Cardiac ventricle fibroblast (primary cell): ENCODE data around the gene ZDHHC3. TPM values are rescaled to one million over a fixed set of nuclear protein-coding genes. Genes with fewer than 3 reads are reported as not detected.

Experiments
- total RNA-seq: library from RNA; depleted of rRNA; stranded (reverse); fragments of >200 nt; gene quantifications from 2 replicates; pipeline ENCODE4 v1.2.3, GENCODE V29; 2015

The ZDHHC3 gene, protein sequence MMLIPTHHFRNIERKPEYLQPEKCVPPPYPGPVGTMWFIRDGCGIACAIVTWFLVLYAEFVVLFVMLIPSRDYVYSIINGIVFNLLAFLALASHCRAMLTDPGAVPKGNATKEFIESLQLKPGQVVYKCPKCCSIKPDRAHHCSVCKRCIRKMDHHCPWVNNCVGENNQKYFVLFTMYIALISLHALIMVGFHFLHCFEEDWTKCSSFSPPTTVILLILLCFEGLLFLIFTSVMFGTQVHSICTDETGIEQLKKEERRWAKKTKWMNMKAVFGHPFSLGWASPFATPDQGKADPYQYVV
- total RNA-seq: 41.0 and 44.9 TPM in 2 replicates

DNA sequence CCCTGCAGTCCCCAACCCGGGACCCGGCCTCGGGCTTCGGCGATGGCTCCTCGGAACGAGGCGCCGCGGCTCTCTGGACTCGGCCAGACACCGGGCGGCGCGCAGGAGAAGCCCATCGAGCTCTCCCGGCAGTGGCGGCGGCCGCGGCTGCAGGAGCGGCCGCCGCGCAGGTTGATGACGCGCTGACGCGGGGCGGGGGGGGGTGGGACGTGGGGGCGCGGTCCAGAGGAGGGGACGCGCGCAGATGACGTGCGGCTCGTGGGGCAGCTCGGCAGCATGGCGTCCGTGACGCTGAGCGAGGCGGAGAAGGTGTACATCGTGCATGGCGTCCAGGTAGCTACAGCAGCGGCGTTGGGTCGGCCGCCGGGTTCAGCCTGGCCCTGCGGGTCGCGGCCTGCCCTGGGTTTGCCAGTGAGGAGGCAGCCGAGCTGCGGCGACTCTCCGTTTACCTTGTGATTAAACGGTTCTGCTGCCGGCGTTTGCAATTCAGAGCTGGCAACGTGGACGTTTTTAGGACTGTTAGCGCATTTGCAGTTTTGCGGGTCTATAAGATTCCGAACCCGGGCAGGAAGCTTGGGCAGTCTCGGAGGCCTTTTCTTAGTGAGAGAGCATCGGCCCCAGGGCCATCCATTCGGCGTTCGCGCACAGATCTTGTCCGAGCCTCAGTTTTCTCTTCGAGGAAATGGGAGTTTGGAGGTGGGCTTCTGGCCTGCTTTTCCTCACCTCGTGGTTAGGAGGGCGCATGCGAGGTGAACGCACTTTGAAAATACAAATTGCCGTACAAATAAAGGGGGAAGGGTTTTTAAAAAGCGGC is at the start of gene ZDHHC3, which contains the start of gene EXOSC7:
Gene ZDHHC3, minus strand, starts transcription at position 173 of the 814 bp plus-strand sequence. CDS start 16,738 bp downstream, outside the sequence.
Gene EXOSC7, plus strand, starts transcription at position 243 of the 814 bp plus-strand sequence. Its CDS starts 34 bp downstream, at position 277.

Other genes with a start within 250 kb of the ZDHHC3 start
- 3.8 and 4.6 TPM in 2 replicates for gene ZNF501, start 246.5 kb downstream of the ZDHHC3 start, total RNA-seq
- 21.0 and 21.2 TPM in 2 replicates for gene KIAA1143, start 214.6 kb downstream of the ZDHHC3 start, total RNA-seq
- 0.59 and 1.8 TPM in 2 replicates for gene KIF15, start 214.4 kb downstream of the ZDHHC3 start, total RNA-seq
- gene TMEM42, start 114.3 kb downstream of the ZDHHC3 start, total RNA-seq: 25.5 and 31.5 TPM in 2 replicates
- not detected in 2 replicates for gene TGM4, start 101.6 kb downstream of the ZDHHC3 start, total RNA-seq
- gene EXOSC7, start 70 bp upstream of the ZDHHC3 start, total RNA-seq: 37.3 and 46.3 TPM in 2 replicates
- gene CLEC3B, start 50.1 kb upstream of the ZDHHC3 start, total RNA-seq: 52.2 and 56.5 TPM in 2 replicates
- 0.78 and 0.81 TPM in 2 replicates for gene CDCP1, start 170.2 kb upstream of the ZDHHC3 start, total RNA-seq